ENCODE data around the gene LTBP1.

GRCh38 chr2:32976409-32977063 is 29.8 kb downstream of the LTBP1 start:
- TF ChIP-seq CTCF (IDR thresholded peaks at IDR 0.05) (no peak), POLR2A (IDR thresholded peaks at IDR 0.05) (no peak)
